Fibroblast of skin of scalp (primary cell): ENCODE measurements around the gene ITGBL1.
A peak's percentile ranks its signal among the peaks of the same experiment; 100 is the strongest.

ENCODE experiments used
- DNase-seq: peaks from one replicate; pipeline ENCODE4 v3.0.0-alpha.2; 2013

ITGBL1 gene

GRCh38 chr13:101631395-101631794 lies 178.9 kb downstream of the ITGBL1 start:
- DNase-seq, result no peak

DNA sequence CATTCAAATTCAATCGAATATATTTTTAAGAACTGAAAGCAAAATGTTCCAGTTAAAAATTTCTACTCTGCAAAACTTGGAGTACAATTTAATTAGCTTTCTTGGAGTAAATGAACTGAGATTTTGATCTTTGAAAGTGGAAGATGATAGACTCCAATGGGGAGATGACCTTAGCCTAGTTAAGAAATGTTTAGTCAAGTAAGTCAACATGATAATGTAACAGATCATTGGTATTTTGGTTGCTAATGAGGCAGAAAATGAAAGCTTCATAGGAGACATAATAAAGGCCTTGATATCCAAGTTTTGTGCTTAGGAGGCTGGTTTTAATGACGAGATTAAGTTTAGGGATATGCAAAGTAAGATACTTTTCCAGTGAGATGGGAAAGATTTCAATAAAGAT lies 181.7 kb downstream of the ITGBL1 start:
- no peak for DNase-seq

DNA sequence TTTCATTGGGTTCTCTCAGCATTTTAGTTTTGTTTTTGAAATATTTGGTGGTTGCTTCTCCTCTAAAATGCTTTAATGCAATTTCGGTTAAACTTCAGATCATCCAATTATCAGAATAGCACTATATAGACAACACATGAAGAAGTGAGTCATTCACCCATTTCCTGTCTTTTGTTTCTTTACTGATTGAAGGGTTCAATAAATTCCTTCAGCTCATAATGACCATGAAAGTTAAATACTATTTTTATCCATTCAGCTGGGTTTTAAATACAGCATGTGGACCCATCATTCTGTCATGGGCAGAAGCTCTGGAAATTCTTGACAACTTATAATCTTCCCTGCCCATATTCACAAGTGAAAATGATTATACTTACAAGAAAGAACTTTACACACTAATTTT lies 187.2 kb downstream of the ITGBL1 start:
- DNase-seq, result peak; percentile 12

DNA sequence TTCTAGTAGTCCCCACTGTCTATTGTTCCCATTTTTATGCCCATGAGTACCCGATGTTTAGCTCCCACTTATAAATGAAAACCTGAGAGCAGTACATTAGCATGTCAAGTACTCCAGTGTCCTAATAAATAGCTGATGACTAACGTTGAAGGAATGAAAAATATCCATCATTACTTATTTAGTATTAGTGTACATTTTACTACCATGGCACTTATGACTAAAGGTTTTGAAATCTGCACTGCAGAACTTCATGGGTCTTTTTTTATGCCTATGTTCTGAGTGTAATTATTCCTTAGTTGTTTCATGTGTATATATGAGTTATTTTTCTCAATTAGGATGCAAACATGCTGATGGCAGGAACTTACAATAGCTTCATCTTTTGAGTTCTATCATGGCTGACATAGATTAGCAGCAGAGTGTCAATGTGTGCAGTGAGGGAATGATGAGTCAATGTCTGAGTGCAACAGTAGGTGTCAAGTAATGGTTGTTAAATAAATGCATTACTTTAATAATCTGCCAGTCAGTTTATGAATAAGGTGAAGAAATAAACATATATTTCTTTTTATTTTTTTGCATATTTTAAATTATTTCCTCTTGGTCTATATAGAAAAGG lies 188.4 kb downstream of the ITGBL1 start:
- DNase-seq, result peak; percentile 87

DNA sequence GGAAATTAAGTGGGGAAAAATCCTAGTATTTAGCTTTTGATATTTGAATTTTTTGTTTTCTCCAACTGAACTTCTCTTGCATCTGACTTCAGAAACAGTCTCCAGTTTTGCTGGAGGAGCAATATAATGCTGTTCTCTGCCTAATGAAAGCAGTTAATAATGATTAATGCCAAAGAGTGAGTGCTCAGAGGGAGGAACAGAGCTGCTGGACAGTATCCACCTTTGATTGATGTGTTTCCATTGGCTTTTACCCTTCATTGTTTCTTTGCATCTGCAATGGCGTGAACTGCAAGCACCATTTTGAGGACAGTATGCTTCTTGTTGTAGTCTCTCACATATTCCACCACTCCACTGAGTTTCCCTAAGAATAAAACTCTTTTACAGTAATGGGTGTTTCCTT lies 193.4 kb downstream of the ITGBL1 start:
- DNase-seq, result no peak

DNA sequence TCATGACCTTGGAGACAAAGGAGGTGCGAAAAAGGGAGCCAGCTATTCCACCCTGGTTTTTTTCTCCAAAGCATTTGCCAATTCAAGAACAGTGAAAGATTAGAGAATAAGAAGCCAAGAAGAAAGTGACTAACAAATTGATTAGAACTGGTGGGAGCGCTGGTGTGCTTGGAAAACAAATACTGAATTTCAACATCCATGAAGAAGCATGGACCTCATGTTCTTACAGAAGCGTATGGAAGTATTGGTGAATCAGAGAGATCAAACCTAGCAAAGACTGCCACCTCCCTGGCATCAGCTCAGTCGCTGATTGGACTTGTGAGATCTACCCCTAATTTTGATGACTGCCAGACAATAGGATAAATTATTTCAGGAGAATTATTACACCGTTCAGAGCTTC lies 195.3 kb downstream of the ITGBL1 start:
- DNase-seq, result no peak

- no peak for DNase-seq
Measured at GRCh38 chr13:101648766-101649487, 196.5 kb downstream of the ITGBL1 start.

DNA sequence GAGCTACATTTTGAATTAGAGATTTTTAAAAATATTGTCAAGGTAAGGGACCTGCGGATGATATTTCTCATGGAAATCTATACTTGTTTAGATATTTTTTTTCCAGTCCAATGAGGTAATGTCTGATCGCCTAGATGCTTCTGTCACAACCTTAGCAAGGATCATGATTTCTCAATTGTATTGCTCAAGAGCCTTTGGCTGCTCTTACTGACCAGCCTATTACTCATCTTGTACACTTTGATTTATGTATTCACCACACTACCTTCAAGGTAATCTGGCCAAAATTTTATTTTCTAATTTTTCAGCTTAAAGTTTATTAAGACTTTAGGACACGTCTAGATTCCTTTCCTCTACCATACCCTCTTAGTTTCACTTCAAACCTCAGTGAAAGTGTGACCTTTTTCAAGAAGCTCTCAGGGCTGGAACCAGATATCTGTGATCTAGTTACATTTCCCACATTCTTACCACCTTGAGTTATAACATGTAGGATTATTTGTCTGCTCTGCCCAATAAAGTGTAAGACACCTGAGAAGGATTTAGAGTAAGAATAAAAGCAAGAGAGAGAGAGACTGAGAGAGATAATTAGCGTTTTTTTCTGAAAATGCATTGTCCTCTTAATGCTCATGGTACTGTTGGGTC lies 197.1 kb downstream of the ITGBL1 start:
- DNase-seq, result peak; percentile 17

GRCh38 chr13:101654883-101655282 lies 202.4 kb downstream of the ITGBL1 start:
- DNase-seq, result no peak

DNA sequence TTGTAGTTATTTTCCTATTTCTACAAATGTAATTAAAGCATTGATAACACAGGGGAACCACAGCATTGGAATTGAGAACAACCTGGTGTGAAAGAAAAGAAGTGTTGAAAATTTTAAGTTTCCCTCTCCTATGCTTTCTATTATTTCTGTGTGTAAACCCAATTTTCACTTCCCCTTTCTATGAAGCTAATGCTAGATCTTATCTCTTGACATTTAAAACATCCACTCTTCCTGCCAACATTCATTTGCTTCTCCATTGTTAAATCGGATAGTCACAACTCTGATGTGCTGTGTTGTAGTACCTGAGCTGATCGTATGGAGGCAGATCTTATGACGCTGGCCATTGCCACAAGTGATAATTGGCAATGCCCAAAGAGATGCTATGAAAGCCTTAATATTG lies 203.0 kb downstream of the ITGBL1 start:
- DNase-seq, result no peak

- DNase-seq, result no peak
Measured at GRCh38 chr13:101660711-101661110, 208.2 kb downstream of the ITGBL1 start.

- no peak for DNase-seq
Measured at GRCh38 chr13:101661839-101662238, 209.4 kb downstream of the ITGBL1 start.

GRCh38 chr13:101673360-101674105 lies 221.1 kb downstream of the ITGBL1 start:
- DNase-seq, result no peak

DNA sequence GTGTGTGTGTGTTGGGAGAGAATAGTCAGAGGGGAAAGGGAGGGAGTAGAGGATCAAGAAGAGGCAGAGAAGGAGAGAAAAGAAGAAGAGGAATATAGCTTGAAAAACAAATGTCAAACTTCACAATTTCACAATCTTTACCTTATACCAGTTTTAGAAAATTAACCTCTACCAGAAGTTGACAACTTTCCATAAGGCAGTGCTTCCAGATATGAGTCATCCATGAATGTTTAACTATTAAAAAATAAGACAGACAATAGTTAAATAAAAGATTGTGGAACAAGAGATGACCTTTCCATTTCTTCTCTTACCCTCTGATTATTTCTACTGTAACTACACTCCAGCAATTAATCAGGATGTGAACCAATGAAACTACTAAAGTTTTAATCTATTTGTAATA lies 229.4 kb downstream of the ITGBL1 start:
- no peak for DNase-seq

GRCh38 chr13:101686003-101686402 lies 233.5 kb downstream of the ITGBL1 start:
- DNase-seq, result no peak

DNA sequence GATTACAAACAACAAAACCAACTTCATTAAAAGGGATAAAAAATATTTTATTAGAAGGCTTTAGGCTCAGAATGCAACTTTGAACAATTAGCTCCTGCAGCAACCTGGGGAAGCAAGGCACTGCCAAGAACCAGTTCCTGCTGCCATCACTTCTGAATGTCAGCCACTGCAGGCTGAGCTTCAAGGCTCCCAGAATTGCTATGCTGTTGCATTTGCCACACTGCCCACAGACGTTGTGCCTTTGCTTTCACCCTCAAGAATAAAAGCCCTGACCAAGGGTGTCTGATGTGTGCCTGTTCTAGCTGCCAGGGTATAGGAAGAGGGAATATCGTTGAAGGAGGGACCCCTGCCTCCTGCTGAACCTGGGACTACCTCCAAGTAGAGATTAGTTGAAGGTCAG lies 238.4 kb downstream of the ITGBL1 start:
- no peak for DNase-seq

DNA sequence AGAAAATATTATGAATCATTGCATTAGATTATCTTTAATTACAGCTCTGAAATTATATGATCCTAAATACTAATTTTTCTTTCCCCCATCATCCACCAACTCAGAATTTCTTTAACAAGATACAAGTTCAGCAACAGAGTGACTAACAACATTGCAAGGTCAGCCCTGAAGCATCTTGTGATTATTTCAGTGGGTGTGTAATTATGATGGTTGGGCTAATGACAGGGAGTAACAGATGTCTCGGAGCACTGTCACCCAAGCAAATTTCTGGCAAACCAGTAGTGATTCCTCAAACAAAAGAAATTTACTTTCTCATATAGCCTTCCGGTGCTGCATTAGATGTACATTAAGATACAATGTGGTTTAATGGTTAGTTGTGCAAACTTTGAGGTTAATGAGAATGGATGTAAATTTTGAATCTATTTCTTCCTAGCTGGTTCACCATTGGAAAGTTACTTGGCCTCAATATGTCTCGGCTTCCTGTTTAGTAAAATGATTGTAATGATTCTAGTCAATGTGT lies 238.9 kb downstream of the ITGBL1 start:
- DNase-seq, result no peak

DNA sequence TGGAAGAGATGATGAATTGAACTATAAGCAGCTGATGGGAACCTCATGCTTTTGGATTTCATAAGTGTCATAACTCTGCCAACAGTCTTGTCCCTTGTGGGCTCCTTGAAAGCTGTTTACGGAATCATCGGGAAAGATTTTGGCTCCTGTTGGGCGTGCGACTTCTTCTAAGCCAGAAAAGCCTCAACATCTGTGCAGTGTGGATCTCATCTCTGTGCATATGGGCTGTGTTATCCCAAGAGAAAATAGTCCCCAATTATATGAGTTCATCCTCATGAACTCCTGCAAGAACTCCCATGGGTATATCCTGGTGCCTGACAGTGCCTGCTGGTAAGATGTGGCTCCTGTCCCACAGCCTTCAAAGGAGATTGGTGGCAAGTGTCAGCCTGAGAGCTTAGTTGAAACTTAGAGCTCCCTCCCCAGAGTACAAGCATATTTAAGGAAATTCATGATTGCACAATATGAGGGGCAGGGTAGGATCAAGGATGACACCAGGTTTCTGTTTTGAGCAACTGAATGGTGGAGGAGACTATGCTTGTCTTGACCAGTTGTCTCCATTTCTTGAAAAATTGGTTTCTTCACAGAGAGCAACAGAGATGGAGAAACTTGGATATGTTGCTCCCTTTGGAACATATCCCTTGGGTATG lies 243.5 kb downstream of the ITGBL1 start:
- DNase-seq, result peak; percentile 7

GRCh38 chr13:101697745-101698144 lies 245.3 kb downstream of the ITGBL1 start:
- no peak for DNase-seq

DNA sequence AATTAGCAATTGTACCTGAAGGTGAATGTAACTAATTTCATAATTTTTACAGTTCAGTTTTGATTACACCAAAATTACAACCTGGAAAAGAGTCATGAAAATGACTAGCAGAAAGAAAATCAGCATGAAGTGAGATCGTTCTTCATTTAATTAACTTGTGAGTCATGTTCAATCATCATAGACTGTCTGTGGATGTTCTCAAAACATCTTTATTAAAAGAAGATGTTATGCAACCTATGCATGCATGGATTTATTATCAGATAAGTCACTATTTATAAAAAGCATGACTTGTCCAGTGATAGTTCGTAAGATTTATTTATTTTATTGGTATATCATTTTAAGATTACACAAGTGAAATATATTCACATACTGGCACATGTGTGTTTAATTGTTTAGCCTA lies 245.9 kb downstream of the ITGBL1 start:
- DNase-seq, result peak; percentile 31

- DNase-seq, result peak; percentile 21
Measured at GRCh38 chr13:101700598-101700997, 248.1 kb downstream of the ITGBL1 start.

- DNase-seq, result no peak
Measured at GRCh38 chr13:101703081-101703480, 250.6 kb downstream of the ITGBL1 start.

- DNase-seq, result no peak
Measured at GRCh38 chr13:101703838-101704237, 251.4 kb downstream of the ITGBL1 start.
